IPS-NIHi7 (cell line): ENCODE measurements around the gene NOC3L.
A peak's percentile ranks its signal among the peaks of the same experiment; 100 is the strongest.
"Not testable (repeated sequence)": the region's sequence is repeated elsewhere in the genome, so short reads cannot be mapped to it uniquely, and the experiment has no call there.

ENCODE experiments used
- DNase-seq: peaks from one replicate; pipeline ENCODE4 v3.0.0; 2012; ENCODE audit warnings: mixed read lengths; ENCODE audit errors: extremely low spot score

The NOC3L gene

GRCh38 chr10:94363251-94363565 lies 469 bp upstream of the NOC3L start:
- no peak for DNase-seq

- no peak for DNase-seq
Observed at GRCh38 chr10:94361171-94361794, 1.5 kb downstream of the NOC3L start.

GRCh38 chr10:94358480-94358879 lies 4.3 kb downstream of the NOC3L start:
- peak; percentile 13 for DNase-seq

- no peak for DNase-seq
Observed at GRCh38 chr10:94357193-94357592, 5.5 kb downstream of the NOC3L start.

GRCh38 chr10:94355841-94356240 lies 6.9 kb downstream of the NOC3L start:
- no peak for DNase-seq

GRCh38 chr10:94353336-94353735 lies 9.4 kb downstream of the NOC3L start:
- DNase-seq: no peak

GRCh38 chr10:94351089-94351488 lies 11.7 kb downstream of the NOC3L start:
- no peak for DNase-seq

GRCh38 chr10:94350500-94350899 lies 12.2 kb downstream of the NOC3L start:
- not testable (repeated sequence) for DNase-seq

GRCh38 chr10:94349327-94349726 lies 13.4 kb downstream of the NOC3L start:
- no peak for DNase-seq

- no peak for DNase-seq
Observed at GRCh38 chr10:94344522-94345122, 18.1 kb downstream of the NOC3L start.

GRCh38 chr10:94343151-94343550 lies 19.6 kb downstream of the NOC3L start:
- no peak for DNase-seq

- no peak for DNase-seq
Observed at GRCh38 chr10:94334857-94335256, 27.9 kb downstream of the NOC3L start.

GRCh38 chr10:94333051-94333450 lies 29.7 kb downstream of the NOC3L start:
- no peak for DNase-seq

GRCh38 chr10:94328613-94329012 lies 34.1 kb downstream of the NOC3L start:
- no peak for DNase-seq

- DNase-seq: no peak
Observed at GRCh38 chr10:94327649-94328048, 35.1 kb downstream of the NOC3L start.

GRCh38 chr10:94324609-94325233 lies 38.0 kb downstream of the NOC3L start:
- no peak for DNase-seq

- peak; percentile 71 for DNase-seq
Observed at GRCh38 chr10:94320285-94320914, 42.3 kb downstream of the NOC3L start.

- no peak for DNase-seq
Observed at GRCh38 chr10:94316560-94316959, 46.2 kb downstream of the NOC3L start.

GRCh38 chr10:94315975-94316464 lies 46.7 kb downstream of the NOC3L start:
- no peak for DNase-seq

- peak; percentile 26 for DNase-seq
Observed at GRCh38 chr10:94315024-94315451, 47.7 kb downstream of the NOC3L start.

- DNase-seq: no peak
Observed at GRCh38 chr10:94310369-94310768, 52.4 kb downstream of the NOC3L start.

GRCh38 chr10:94308866-94309265 lies 53.9 kb downstream of the NOC3L start:
- no peak for DNase-seq
